A549 (cell line): ENCODE results near the gene AP4S1. TPM values are rescaled to one million over a fixed set of nuclear protein-coding genes. Genes with fewer than 3 reads are reported as not detected.

Experiments
- ATAC-seq, 2 experiments: fragments of 200-7000 bp in 1 of 2; fragments of >200 bp in 1 of 2; cut with Nextera tagmentation in 1 of 2; cut with Tn5 transposase in 1 of 2; 3 replicates each; pipeline versions ENCODE4 v1.8.0 to v1.9.1; 2018 to 2020; ENCODE audit warnings: mild to moderate bottlenecking in 1 of 2, moderate library complexity in 1 of 2
- CTCF ChIA-PET: fragments of 300-600 bp; sonication (Branson Sonifier 250); formaldehyde crosslinking; extraction: SDS; loops from one replicate; lab custom pipeline; 2021; ENCODE audit warnings: antibody characterized with exemption, inconsistent platforms; lab: Yijun Ruan, JAX
- POLR2A ChIA-PET: fragments of 350-600 bp; formaldehyde crosslinking; extraction: SDS; loops from one replicate; lab custom pipeline; 2021; ENCODE audit warnings: antibody characterized with exemption, inconsistent platforms; lab: Yijun Ruan, JAX
- DNase-seq, 2 experiments: peaks; one replicate each; pipeline versions ENCODE4 v3.0.0 to v3.0.0-alpha.2; 2011 to 2016; ENCODE audit warnings: low read depth in 1 of 2, low spot score in 1 of 2
- FAIRE-seq: peaks from 2 replicates; lab custom pipeline; 2011; peaks lifted over from hg19 to GRCh38; lab: Jason Lieb, UNC
- H3K27ac ChIP-seq, 2 experiments: fragments of >200 bp; sonication (Bioruptor Twin); formaldehyde crosslinking; 3 replicates each; pipeline ENCODE4 v1.5.1; 2016 to 2017
- H3K4me1 ChIP-seq: fragments of >200 bp; sonication (Bioruptor Twin); formaldehyde crosslinking; 3 replicates; pipeline ENCODE4 v1.6.1; 2016
- H3K4me2 ChIP-seq: fragments of >200 bp; sonication (Bioruptor Twin); formaldehyde crosslinking; 3 replicates; pipeline ENCODE4 v1.6.1; 2016
- H3K4me3 ChIP-seq: fragments of >200 bp; sonication (Bioruptor Twin); formaldehyde crosslinking; 3 replicates; pipeline ENCODE4 v1.5.1; 2016
- H3K9me3 ChIP-seq: fragments of >200 bp; sonication (Bioruptor Twin); formaldehyde crosslinking; 3 replicates; pipeline ENCODE4 v1.6.1; 2016
- ATOH8 ChIP-seq: fragments of 250-450 bp; sonication (Bioruptor Pico); IDR thresholded peaks from 2 replicates; pipeline ENCODE4 v1.5.0; 2020; ENCODE audit warnings: low read depth, mild to moderate bottlenecking, moderate library complexity
- BCL3 ChIP-seq: fragments of >200 bp; sonication (Bioruptor Twin); formaldehyde crosslinking; IDR thresholded peaks from 3 replicates; pipeline ENCODE4 v1.6.1; 2016
- CTCF ChIP-seq: fragments of >200 bp; sonication (Bioruptor Twin); formaldehyde crosslinking; IDR thresholded peaks from 3 replicates; pipeline ENCODE4 v1.5.1; 2016
- EHF ChIP-seq: fragments of 250-450 bp; sonication (Bioruptor Pico); IDR thresholded peaks from 2 replicates; pipeline ENCODE4 v1.5.0; 2020; ENCODE audit warnings: mild to moderate bottlenecking
- EHMT2 ChIP-seq: fragments of 200-600 bp; sonication (generic); IDR thresholded peaks from 2 replicates; pipeline ENCODE4 v1.6.1; 2016; ENCODE audit warnings: antibody characterized with exemption, low read depth, mild to moderate bottlenecking, moderate library complexity
- EP300 ChIP-seq, 2 experiments: fragments of >200 bp; sonication (Bioruptor Twin); formaldehyde crosslinking; IDR thresholded peaks; 2 replicates in 1 of 2; 3 replicates in 1 of 2; pipeline ENCODE4 v1.6.1; 2016 to 2017
- FOSB ChIP-seq: fragments of 250-450 bp; sonication (Bioruptor Pico); IDR thresholded peaks from 2 replicates; pipeline ENCODE4 v1.5.0; 2020; ENCODE audit warnings: mild to moderate bottlenecking, moderate library complexity
- GATA3 ChIP-seq: IDR thresholded peaks from 2 replicates; pipeline ENCODE4 v1.6.1; 2012; ENCODE audit warnings: borderline replicate concordance
- HDAC2 ChIP-seq: fragments of 200-600 bp; sonication (generic); IDR thresholded peaks from 2 replicates; pipeline ENCODE4 v1.6.1; 2016
- HEYL ChIP-seq: fragments of 250-450 bp; sonication (Bioruptor Pico); IDR thresholded peaks from 2 replicates; pipeline ENCODE4 v1.8.0; 2021; ENCODE audit warnings: mild to moderate bottlenecking, moderate library complexity
- HOXA7 ChIP-seq: fragments of 250-450 bp; sonication (Bioruptor Pico); IDR thresholded peaks from 2 replicates; pipeline ENCODE4 v1.5.0; 2020; ENCODE audit warnings: mild to moderate bottlenecking, moderate library complexity
- KDM1A ChIP-seq: fragments of 200-600 bp; sonication (generic); IDR thresholded peaks from 2 replicates; pipeline ENCODE4 v1.6.1; 2016; ENCODE audit warnings: low read depth, mild to moderate bottlenecking
- MAFK ChIP-seq: fragments of 450-650 bp; IDR thresholded peaks from 2 replicates; pipeline ENCODE4 v1.6.1; 2014; ENCODE audit not compliant: partially characterized antibody
- MYC ChIP-seq: IDR thresholded peaks from 2 replicates; pipeline ENCODE4 v1.6.1; 2012; ENCODE audit warnings: mild to moderate bottlenecking, inconsistent platforms, low read length, improper control_type of control experiment, borderline replicate concordance
- NFE2L2 ChIP-seq: fragments of 150-350 bp; conservative IDR thresholded peaks from 2 replicates; pipeline ENCODE4 v1.6.1; 2014; ENCODE audit warnings: low read length
- POLR2AphosphoS2 ChIP-seq: conservative IDR thresholded peaks from 2 replicates; pipeline ENCODE4 v1.6.1; 2012; ENCODE audit warnings: low read length, improper control_type of control experiment, inconsistent platforms
- REST ChIP-seq: fragments of 200-600 bp; sonication (generic); IDR thresholded peaks from 2 replicates; pipeline ENCODE4 v1.6.1; 2016; ENCODE audit warnings: antibody characterized with exemption, mild to moderate bottlenecking, moderate library complexity
- RNF2 ChIP-seq: fragments of 200-600 bp; sonication (generic); IDR thresholded peaks from 2 replicates; pipeline ENCODE4 v1.6.1; 2016; ENCODE audit warnings: low read depth, mild to moderate bottlenecking, antibody characterized with exemption, moderate library complexity, borderline replicate concordance
- SMC3 ChIP-seq: fragments of >200 bp; sonication (Bioruptor Twin); formaldehyde crosslinking; IDR thresholded peaks from 3 replicates; pipeline ENCODE4 v1.6.1; 2018; ENCODE audit warnings: inconsistent platforms
- SREBF2 ChIP-seq: fragments of 450-650 bp; IDR thresholded peaks from 2 replicates; pipeline ENCODE4 v1.6.1; 2014; ENCODE audit warnings: mild to moderate bottlenecking, moderate library complexity
- TFCP2L1 ChIP-seq: fragments of 250-450 bp; sonication (Bioruptor Pico); IDR thresholded peaks from 2 replicates; pipeline ENCODE4 v1.5.0; 2021; ENCODE audit warnings: mild to moderate bottlenecking
- TP53 ChIP-seq: fragments of 250-450 bp; sonication (Bioruptor Pico); IDR thresholded peaks from 2 replicates; pipeline ENCODE4 v1.5.0; 2021; ENCODE audit warnings: mild to moderate bottlenecking, moderate library complexity
- USF2 ChIP-seq: fragments of 450-650 bp; IDR thresholded peaks from 2 replicates; pipeline ENCODE4 v1.6.1; 2014; ENCODE audit warnings: antibody characterized with exemption
- ZC3H11A ChIP-seq: fragments of 450-650 bp; IDR thresholded peaks from 2 replicates; pipeline ENCODE4 v1.6.1; 2014; ENCODE audit warnings: antibody characterized with exemption, mild to moderate bottlenecking
- ZSCAN20 ChIP-seq: fragments of 250-450 bp; sonication (Bioruptor Pico); IDR thresholded peaks from 2 replicates; pipeline ENCODE4 v1.8.0; 2022; ENCODE audit warnings: mild to moderate bottlenecking, moderate library complexity
- WGBS: methylation state at CpG from one replicate; pipeline ENCODE4 v1.1.6; 2017; ENCODE audit errors: missing lambda C conversion rate; 5-methylcytosine and 5-hydroxymethylcytosine counted together
- polyA plus RNA-seq, 4 experiments: library from polyadenylated mRNA; depleted of rRNA in 3 of 4; stranded (reverse); fragments of >200 nt; fragmentation: RNase III in 1 of 4; extraction: RNeasy Plus Mini Kit Qiagen cat#74134 plus additional on column Dnase treatment in 1 of 4; gene quantifications; 2 replicates in 3 of 4; 3 replicates in 1 of 4; pipeline ENCODE4 v1.2.3, GENCODE V29; 2011 to 2017

The AP4S1 gene
- polyA plus RNA-seq, 2 of the 4 experiments (the other 2 are of a cell fraction) = 12.4 to 13.4 TPM

- Histone ChIP-seq H3K4me1 (no peaks in the 10 kb centered on the region), H3K4me2 (no peak overlapping the region), H3K4me3 (no peak overlapping the region), H3K27ac (no peak overlapping the region), H3K9me3 (no peaks in the 10 kb centered on the region)
- ChIA-PET CTCF (interaction anchor here (0.7 to 2.2 kb wide), 4 partner anchors 13 to 322 kb away, joined by 3 to 5 read pairs (median 4); no protein-coding TSS in a partner anchor), POLR2A (no interaction called here)
- ATAC-seq (no peak), FAIRE-seq (no peak), DNase-seq (peak in 1 of 2 experiments; percentile 37)
- TF ChIP-seq ZSCAN20 (CRISPR knock-in tag) (no peak), ZC3H11A (no peak), FOSB (CRISPR knock-in tag) (no peak), REST (no peak), HDAC2 (no peak), SREBF2 (no peak), BCL3 (no peak), HOXA7 (no peak), SMC3 (no peak), RNF2 (no peak), TFCP2L1 (CRISPR knock-in tag) (no peak), MAFK (no peak), EHMT2 (no peak), NFE2L2 (no peak)
Measured at GRCh38 chr14:31127690-31128089, 102.2 kb downstream of the AP4S1 start.

- CTCF ChIA-PET = interaction anchor here (0.6 to 2.2 kb wide), 4 partner anchors 12 to 321 kb away, joined by 3 to 5 read pairs (median 4); no protein-coding TSS in a partner anchor
- H3K4me3 ChIP-seq = no peak overlapping the region
- no peaks in the 10 kb centered on the region for H3K9me3 ChIP-seq
- H3K4me2 ChIP-seq = no peak overlapping the region
- no peak for TF ChIP-seq MYC
- TF ChIP-seq EHF = no peak
- no peak for TF ChIP-seq RNF2
- no peak for TF ChIP-seq EP300 (IDR thresholded peaks at IDR 0.05)
- no peak for TF ChIP-seq KDM1A
- TF ChIP-seq HOXA7 = no peak
- no peak for TF ChIP-seq ATOH8 (CRISPR knock-in tag)
- no peak for TF ChIP-seq POLR2AphosphoS2
- TF ChIP-seq ZSCAN20 (CRISPR knock-in tag) = no peak
- TF ChIP-seq HEYL (CRISPR knock-in tag) = no peak
- no peak for TF ChIP-seq TP53 (CRISPR knock-in tag)
- no peak for TF ChIP-seq EHMT2
- no peak for TF ChIP-seq USF2
- no peak for TF ChIP-seq TFCP2L1 (CRISPR knock-in tag)
- TF ChIP-seq CTCF = no peak
- no peak for TF ChIP-seq GATA3
- TF ChIP-seq, all 56 proteins: peak for 0
- Histone ChIP-seq H3K27ac (no peak overlapping the region), H3K4me1 (no peaks in the 10 kb centered on the region)
- POLR2A ChIA-PET = interaction anchor here (0.6 kb wide), 1 partner anchor 57 kb away, joined by 7 read pairs; no protein-coding TSS in a partner anchor
- no peak for DNase-seq
- peak; percentile 13 for FAIRE-seq
- ATAC-seq = no peak; a peak in 1 of 6 replicates
- 90% methylated on average over 18 of the region's 18 CpGs for WGBS
Measured at GRCh38 chr14:31128601-31129526, 103.4 kb downstream of the AP4S1 start.
